ENCODE measurements around the gene KCNH3. TPM values are rescaled to one million over a fixed set of nuclear protein-coding genes. Genes with fewer than 3 reads are reported as not detected.

The KCNH3 gene
- total and polyA plus RNA-seq, 2 of the 8 experiments (the other 6 are each of a cell fraction or from before 2014, with no cell fraction given), result 0.24 to 0.50 TPM

- H2AFZ ChIP-seq (ENCODE audit: low read length), result no peak overlapping the region
- peaks cover 0 to 23% (median 8%) of the 10 kb centered on the region in 4 experiments; a peak in 5 of 7 replicates for H3K4me1 ChIP-seq (replicated peaks in 1 of 4; ENCODE audit: control insufficient read depth in 3 of 4, insufficient read depth in 4 of 4, low read length in 3 of 4)
- POLR2A ChIA-PET (ENCODE audit: partially characterized antibody), result interaction anchor here (0.7 to 2.1 kb wide), 5 partner anchors 30 to 257 kb away, joined by 3 to 5 read pairs (median 4); partner anchors contain the start of genes DNAJC22, MCRS1 and SPATS2
- peak overlapping the region; percentile 29 to 56 (median 38); a peak in 7 of 8 replicates for H3K4me3 ChIP-seq (ENCODE audit: extremely low read depth in 1 of 4, insufficient read depth in 2 of 4, low read depth in 3 of 4, low read length in 4 of 4)
- no peak overlapping the region for H3K56ac ChIP-seq (replicated peaks; ENCODE audit: insufficient read length, low read depth, low read length)
- no peak overlapping the region for H3K9ac ChIP-seq (replicated peaks in 1 of 4; ENCODE audit: extremely low read depth in 1 of 4, low read depth in 3 of 4, low read length in 3 of 4)
- no peak overlapping the region for H3K4ac ChIP-seq (replicated peaks; ENCODE audit: insufficient read length, low read depth, low read length)
- no peak overlapping the region for H4K5ac ChIP-seq (ENCODE audit: insufficient read length, low read depth, low read length)
- H2BK120ac ChIP-seq (replicated peaks; ENCODE audit: low read depth, low read length), result no peak overlapping the region
- no peak overlapping the region for H3K23ac ChIP-seq (ENCODE audit: insufficient read length)
- H3K4me2 ChIP-seq (ENCODE audit: insufficient read depth in 1 of 2, low read depth in 2 of 2, low read length in 2 of 2), result peak overlapping the region; percentile 69 to 95
- DNase-seq (ENCODE audit: low read depth in 1 of 2, low spot score in 2 of 2), result no peak
- H2BK12ac ChIP-seq (ENCODE audit: low read depth, low read length), result 0 out of 2 replicates have a peak overlapping the region, but pooled peaks have one; percentile 50
- H4K8ac ChIP-seq (ENCODE audit: extremely low read depth, insufficient read depth, low read length), result peak overlapping the region; percentile 72; the same call in 1 of the 2 replicates
- no peak overlapping the region for H4K91ac ChIP-seq (replicated peaks; ENCODE audit: insufficient read length, low read length)
- no peak overlapping the region for H3K27ac ChIP-seq (ENCODE audit: low read depth, low read length)
- peaks cover 0 to 6% (median 0%) of the 10 kb centered on the region in 4 experiments; a peak in 1 of 8 replicates for H3K36me3 ChIP-seq (ENCODE audit: control insufficient read depth in 2 of 4, insufficient read depth in 4 of 4, low read length in 3 of 4)
- H3K79me2 ChIP-seq (ENCODE audit: control insufficient read depth in 1 of 2, insufficient read depth in 2 of 2, low read length in 2 of 2), result no peaks in the 10 kb centered on the region
- no peak overlapping the region for H3K14ac ChIP-seq (ENCODE audit: insufficient read length)
- no peak for FAIRE-seq
- no peaks in the 10 kb centered on the region for H3K79me1 ChIP-seq (ENCODE audit: low read depth, low read length)
- no peak overlapping the region for H2BK20ac ChIP-seq (ENCODE audit: low read length)
- H3K18ac ChIP-seq (ENCODE audit: extremely low read depth, low read length), result no peak overlapping the region; the same call in 1 of the 2 replicates
- peaks cover 9% of the 10 kb centered on the region for H3K23me2 ChIP-seq (ENCODE audit: low read depth, low read length)
- no peak overlapping the region for H2BK15ac ChIP-seq (ENCODE audit: low read length)
- H3K9me3 ChIP-seq (ENCODE audit: insufficient read depth in 2 of 2, low read depth in 1 of 2, low read length in 1 of 2), result no peaks in the 10 kb centered on the region
- H4K20me1 ChIP-seq (replicated peaks in 1 of 2; ENCODE audit: control insufficient read depth in 1 of 2, insufficient read depth in 2 of 2, low read length in 2 of 2), result peaks cover 2 to 9% of the 10 kb centered on the region in 2 experiments
- no peak overlapping the region for H2AK5ac ChIP-seq (ENCODE audit: low read depth, low read length)
- no peak overlapping the region for H2BK5ac ChIP-seq (ENCODE audit: low read depth, low read length)
- H3K27me3 ChIP-seq (replicated peaks in 1 of 4; ENCODE audit: control insufficient read depth in 3 of 4, extremely low read depth in 1 of 4, insufficient read depth in 3 of 4, low read length in 3 of 4), result peaks cover 56 to 72% (median 69%) of the 10 kb centered on the region in 4 experiments
- 9% methylated on average over 5 of the region's 13 CpGs; no CpG with 5 or more reads in 1 of the 2 experiments for WGBS, 2 experiments (ENCODE audit: extremely low coverage in 1 of 2, insufficient coverage in 1 of 2, insufficient read length in 1 of 2, insufficient replicate concordance in 2 of 2, low coverage in 1 of 2, low lambda C conversion rate in 2 of 2, missing lambda C conversion rate in 1 of 2)
- CTCF ChIA-PET (ENCODE audit: partially characterized antibody), result interaction anchor here (0.5 to 7.8 kb wide), 13 partner anchors 9 to 248 kb away, joined by 3 to 91 read pairs (median 4); partner anchors contain the start of genes DNAJC22 and PRPH
- TF ChIP-seq GTF2F1 (IDR thresholded peaks at IDR 0.05; ENCODE audit: borderline replicate concordance, low read depth, low read length) (no peak), TBP (IDR thresholded peaks at IDR 0.05; ENCODE audit: low read depth, low read length) (no peak), RNF2 (IDR thresholded peaks at IDR 0.05; ENCODE audit: borderline replicate concordance, low read depth, low read length, missing control alignments, poor library complexity, severe bottlenecking) (no peak), POLR2AphosphoS5 (IDR thresholded peaks at IDR 0.05; ENCODE audit: low read depth, low read length) (no peak), ATF3 (IDR thresholded peaks at IDR 0.05; ENCODE audit: insufficient read depth, low read depth, low read length) (no peak), PHF8 (conservative IDR thresholded peaks at IDR 0.05; ENCODE audit: low read depth, low read length) (no peak), HDAC6 (IDR thresholded peaks at IDR 0.05; ENCODE audit: low read depth, low read length) (no peak), YY1 (IDR thresholded peaks at IDR 0.05; ENCODE audit: low read depth, low read length) (no peak), USF2 (IDR thresholded peaks at IDR 0.05; ENCODE audit: low read length) (no peak), TCF12 (IDR thresholded peaks at IDR 0.05; ENCODE audit: low read depth, low read length) (no peak), SP2 (IDR thresholded peaks at IDR 0.05; ENCODE audit: low read length) (no peak)
Measured at GRCh38 chr12:49537231-49537751, 1.5 kb upstream of the KCNH3 start.

All from H1 (cell line).